ENCODE measurements around the gene FBRSL1.
"Not testable (repeated sequence)": the region's sequence is repeated elsewhere in the genome, so short reads cannot be mapped to it uniquely, and the experiment has no call there.

Gene FBRSL1

GRCh38 chr12:132471858-132472255 lies 18.1 kb upstream of the FBRSL1 start:
- no peak for DNase-seq

DNA sequence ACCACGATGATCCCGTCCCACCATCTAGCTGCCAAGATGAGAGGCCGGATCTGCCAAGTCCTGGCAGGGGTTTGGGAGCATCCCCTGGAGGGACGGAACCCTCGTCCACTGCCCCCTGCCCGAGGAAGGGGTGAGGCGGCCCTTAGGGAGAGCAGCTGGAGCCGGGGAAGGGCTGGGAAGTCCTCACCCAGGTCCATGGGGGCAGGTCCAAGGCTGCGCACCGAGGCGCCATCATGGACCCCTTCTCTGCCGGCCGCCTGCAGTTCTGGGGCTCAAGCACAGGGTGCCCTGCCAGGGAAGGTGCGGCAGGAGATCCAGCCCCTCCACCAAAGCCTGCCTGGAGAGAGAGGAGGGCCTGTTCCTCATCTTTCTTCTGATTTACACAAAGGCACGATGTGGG lies 17.6 kb upstream of the FBRSL1 start:
- DNase-seq, result no peak

DNA sequence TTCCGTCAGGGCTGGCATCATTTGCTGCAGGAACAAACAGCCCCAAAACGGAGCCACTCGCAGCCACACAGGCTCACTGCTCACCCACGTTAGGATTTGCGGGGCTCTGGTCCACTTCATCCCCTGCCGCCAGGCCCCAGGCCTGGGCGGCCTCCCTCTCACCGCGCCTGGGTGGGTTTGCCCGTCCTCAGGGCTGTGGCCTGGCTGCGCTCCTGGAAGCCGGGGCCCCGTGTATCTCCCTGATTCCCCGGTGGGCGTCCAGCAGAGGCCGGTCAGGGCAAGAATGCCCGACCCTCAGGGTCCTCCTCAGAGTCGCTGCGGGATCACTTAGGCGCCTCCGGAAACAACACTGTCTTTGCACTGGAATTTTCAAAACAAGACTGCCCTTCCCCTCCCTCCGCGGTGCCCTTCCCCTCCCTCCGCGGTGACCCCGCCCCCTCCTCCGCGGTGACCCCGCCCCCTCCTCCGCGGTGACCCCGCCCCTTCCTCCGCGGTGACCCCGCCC lies 15.7 kb upstream of the FBRSL1 start:
- DNase-seq, result no peak

GRCh38 chr12:132474799-132475303 lies 15.1 kb upstream of the FBRSL1 start:
- not testable (repeated sequence) for DNase-seq

DNA sequence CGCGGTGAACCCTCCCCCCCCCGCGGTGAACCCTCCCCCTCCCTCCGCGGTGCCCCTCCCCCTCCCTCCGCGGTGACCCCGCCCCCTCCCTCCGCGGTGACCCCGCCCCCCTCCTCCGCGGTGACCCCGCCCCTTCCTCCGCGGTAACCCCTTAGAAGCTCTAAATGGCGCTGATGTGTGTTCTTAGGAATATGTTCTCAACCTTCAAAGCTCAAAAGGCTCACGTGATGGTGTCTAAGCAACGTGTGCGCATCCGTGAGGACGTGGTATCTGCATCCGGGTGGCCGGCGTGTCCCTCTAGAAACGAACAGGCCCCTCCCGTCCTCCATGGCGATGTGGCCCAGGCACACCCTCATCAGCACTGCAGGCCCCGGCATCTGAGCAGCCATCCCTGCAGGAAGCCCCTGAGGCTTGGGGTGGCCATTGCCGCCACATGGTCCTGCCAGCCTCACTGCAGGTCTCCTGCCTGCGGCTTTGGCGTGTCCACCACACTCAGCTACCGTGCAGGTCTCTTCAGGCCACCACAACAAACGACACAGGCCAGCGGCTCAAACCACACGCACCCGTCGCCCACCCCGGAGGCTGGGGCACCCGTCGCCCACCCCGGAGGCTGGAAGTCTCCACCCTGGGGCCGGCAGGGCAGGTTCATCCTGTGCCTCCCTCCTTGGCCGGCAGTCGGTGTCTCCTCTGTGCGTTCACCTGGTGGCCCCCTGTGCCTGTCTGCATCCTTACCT lies 14.5 kb upstream of the FBRSL1 start:
- DNase-seq, result no peak

- DNase-seq, result no peak
Observed at GRCh38 chr12:132476038-132476414, 13.9 kb upstream of the FBRSL1 start.

DNA sequence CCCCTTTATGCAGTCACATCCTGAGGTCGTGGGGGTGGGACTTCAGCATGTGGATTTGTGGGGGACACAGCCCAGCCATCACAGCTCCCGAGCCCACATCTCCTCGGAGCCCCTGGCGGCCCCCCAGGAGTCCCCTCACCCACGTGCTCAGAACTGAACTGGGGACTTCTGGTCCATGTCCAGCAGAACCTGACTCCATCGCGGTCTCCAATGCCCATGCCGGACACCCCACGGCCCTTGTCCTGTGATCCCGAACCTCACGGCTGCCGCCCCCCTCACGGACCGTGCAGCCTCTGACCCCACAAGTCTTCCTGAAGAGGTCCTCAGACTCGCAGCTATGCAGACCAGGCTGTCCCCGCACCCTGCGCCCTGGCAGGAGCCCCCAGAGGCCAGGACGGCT lies 13.5 kb upstream of the FBRSL1 start:
- no peak for DNase-seq

DNA sequence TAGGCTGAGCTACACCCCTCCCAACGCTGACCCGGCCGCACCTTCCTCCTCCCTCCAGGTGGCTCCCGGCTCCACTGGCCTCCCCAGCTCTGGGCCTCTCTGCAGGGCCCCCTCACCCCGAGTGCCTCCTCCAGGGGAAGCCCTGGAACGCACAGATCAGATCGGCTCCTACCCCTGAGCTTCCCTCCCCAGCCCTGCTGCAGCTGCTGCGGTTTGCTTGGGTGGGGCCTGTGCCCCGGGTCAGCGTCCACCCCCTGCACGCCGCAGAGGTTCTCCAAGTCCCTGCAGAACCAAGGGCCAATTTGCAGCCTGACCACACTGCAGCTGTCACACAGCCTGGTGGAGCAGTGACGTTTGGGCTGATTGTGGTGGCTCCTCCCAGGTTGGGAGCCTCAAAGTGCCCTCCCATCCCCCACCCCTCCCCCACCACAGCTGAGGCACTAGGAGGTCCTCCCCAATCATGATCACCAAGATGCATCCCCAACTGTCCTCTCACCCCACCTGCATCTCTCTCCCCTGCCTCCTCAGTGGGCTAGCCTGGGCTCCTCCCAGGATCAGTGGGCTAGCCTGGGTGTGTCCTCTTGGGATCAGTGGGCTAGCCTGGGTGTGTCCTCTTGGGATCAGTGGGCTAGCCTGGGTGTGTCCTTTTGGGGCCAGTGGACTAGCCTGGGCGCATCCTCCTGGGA lies 12.8 kb upstream of the FBRSL1 start:
- DNase-seq, result no peak

DNA sequence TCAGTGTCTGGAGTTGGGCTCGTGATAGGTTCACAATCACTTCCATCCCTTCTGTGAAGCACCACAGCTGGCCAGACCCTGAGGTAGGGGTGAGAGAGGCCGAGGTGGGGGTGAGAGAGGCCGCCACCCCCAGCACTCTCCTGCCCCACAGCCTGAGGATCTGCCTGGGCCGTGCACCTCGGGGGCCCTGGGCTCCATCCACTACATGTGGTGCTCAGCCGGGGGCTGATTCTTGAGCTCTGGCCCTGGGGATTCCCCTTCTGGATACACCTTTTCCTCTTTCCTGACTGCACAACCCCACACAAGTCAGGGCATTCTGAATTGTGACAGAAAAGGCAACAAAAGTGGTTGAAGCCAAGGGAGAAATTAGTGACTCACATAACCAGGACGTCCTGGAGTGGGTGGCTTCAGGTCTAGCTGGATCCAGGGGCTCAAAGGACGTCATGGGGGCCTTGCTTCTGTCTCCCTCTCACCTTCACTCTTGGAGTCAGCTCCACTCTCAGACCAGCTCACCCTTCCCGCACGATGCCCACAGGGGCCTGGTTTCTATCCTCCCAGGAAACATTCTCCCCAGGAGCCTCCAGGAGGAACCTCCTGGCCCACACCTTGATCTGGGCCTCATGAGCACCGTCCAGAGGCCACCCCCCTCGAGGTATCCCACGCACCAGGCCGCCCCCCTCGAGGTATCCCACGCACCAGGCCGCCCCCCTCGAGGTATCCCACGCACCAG lies 12.1 kb upstream of the FBRSL1 start:
- no peak for DNase-seq

DNA sequence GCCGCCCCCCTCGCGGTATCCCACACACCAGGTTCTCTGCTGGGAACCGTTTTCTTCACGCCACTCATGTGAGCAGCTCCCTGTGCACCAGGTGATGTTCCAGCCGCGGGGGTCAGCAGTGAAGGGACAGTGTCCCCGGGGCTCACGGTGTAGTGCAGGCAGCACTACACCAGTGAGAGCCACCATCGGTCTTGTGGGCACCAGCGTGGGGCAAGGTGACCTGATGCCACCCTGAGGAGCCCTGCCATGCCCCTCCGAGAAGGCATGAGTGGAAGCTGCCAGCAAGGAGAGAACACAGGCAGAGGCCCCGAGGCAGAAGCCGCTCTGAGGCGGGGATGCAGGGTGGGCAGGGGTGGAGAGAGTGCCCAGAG lies 11.5 kb upstream of the FBRSL1 start:
- no peak for DNase-seq

GRCh38 chr12:132478845-132479244 lies 11.1 kb upstream of the FBRSL1 start:
- no peak for DNase-seq

GRCh38 chr12:132479291-132479690 lies 10.7 kb upstream of the FBRSL1 start:
- no peak for DNase-seq

DNA sequence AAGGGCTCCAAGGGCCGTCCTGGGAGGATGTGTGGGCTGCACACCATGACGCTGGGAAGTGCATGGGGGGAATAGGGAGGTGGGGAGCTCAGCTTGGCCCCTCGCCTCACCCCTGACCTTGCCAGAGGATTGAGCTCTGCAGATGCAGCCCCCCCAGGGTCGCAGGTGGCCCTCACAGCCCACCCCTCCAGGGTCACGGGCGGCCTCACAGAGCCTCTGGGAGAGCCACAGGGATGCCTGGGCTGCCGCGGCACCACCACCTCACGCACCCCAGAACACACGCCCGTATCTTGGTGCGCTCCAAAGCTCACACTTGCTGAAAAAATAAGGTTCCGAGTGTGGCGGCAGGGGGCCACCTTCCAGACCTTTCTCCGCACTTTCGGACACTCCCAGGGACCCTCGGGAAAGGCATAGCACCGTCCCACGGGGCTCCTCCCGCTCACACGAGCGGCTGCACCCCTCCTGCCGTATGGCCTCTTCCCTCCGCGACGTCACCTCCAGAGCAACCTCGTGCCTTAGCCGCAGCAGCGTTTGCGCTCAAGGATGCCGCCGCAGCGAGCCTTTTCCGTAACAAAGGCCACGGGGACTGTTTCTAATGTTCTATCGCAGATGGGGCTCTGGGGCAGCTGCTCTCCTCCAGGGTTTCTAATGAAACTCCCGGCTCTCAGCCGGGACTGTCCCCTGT lies 9.9 kb upstream of the FBRSL1 start:
- DNase-seq, result no peak

- DNase-seq, result no peak
Observed at GRCh38 chr12:132480623-132481132, 9.3 kb upstream of the FBRSL1 start.

GRCh38 chr12:132481345-132481744 lies 8.6 kb upstream of the FBRSL1 start:
- no peak for DNase-seq

- no peak for DNase-seq
Observed at GRCh38 chr12:132481771-132482745, 7.9 kb upstream of the FBRSL1 start.

DNA sequence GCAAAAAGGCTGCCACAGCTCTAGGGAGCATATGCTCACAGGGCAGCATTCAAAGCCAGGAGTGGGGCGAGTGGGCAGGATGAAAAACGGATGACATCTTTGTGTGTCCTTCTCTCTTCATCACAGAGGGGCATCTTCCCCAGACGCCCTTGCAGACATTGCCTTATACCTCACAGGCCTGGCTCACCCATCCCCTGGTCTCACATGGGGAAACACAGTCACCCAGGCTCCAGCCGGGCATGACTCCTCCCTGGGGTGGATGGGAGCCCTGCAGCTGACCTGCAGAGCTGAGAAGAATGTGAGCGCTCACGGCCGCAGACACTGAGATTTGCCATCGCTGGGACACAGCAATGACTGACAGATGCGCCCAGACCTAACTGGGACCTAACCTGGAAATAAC lies 7.2 kb upstream of the FBRSL1 start:
- DNase-seq, result no peak

- DNase-seq, result no peak
Observed at GRCh38 chr12:132483208-132483607, 6.7 kb upstream of the FBRSL1 start.

- no peak for DNase-seq
Observed at GRCh38 chr12:132483612-132484011, 6.3 kb upstream of the FBRSL1 start.

GRCh38 chr12:132484183-132484890 lies 5.6 kb upstream of the FBRSL1 start:
- no peak for DNase-seq

- no peak for DNase-seq
Observed at GRCh38 chr12:132484891-132485441, 5.0 kb upstream of the FBRSL1 start.

Data from NCI-H1105 treated with DMSO at 0.1 percent for 48 hours (cell line).